ENCODE data around the gene TMEM184C. TPM values are rescaled to one million over a fixed set of nuclear protein-coding genes. Genes with fewer than 3 reads are reported as not detected.

The TMEM184C gene
- total RNA-seq, 1 experiment from 2014 or later: 32.6 TPM

DNA sequence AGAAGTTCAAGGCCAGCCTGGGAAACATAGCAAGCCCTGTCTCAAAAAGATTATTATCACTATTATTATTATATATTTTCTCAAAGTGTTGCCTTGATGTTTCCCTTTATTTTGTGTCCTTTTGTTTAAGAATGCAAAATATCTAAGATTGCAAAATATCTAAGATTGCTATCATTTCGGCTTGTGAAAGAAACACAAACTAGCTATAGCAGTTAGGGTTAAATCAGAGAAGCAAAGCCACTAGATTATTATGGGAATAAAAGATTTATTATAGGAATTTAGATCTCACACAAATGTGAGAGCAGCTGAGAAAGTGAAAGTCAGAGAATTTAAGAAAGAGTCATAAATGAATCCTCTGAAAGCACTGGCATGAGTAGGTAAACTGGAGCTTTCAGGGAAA lies 18.0 kb upstream of the TMEM184C start:
- no peak for DNase-seq (ENCODE audit: low read depth)

DNA sequence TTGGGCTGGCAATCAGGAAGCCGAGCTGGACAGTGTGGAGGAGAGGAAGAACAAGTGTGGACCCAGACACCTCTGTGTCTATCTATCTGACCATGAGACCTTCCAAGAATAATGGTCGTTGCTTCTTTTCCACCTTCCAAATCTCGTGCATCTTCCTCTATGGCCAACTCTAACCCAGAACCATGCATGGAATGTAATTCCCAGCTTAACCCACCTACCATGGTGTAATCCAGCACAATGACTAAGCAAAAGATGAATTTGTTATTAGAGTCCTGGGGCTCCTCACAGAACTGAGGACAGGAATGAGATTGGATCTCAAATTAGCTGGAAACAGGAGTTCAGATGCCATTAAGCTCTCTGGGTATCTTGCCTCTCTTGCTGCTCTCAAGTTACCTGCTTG lies 17.4 kb upstream of the TMEM184C start:
- DNase-seq (ENCODE audit: low read depth): peak; percentile 49

DNA sequence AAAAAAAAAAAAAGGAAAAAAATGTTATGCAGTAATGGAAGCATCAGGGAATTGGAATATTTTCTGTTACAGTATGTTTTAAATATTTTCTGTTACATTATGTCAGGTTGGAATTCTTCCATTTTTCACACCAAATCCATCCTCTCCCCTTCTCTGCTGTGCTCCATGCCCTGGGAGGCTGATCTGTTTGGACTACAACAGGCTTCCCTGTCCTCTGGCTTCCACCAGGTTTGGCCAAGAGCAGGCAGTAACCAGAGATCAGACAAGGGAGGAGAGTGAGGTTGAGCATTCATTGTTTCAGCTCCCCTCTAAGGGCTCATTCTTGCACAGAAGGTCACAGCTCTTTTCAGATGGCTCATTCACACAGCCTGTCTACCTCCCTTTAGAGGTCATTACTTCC lies 11.7 kb upstream of the TMEM184C start:
- no peak for DNase-seq (ENCODE audit: low read depth)

DNA sequence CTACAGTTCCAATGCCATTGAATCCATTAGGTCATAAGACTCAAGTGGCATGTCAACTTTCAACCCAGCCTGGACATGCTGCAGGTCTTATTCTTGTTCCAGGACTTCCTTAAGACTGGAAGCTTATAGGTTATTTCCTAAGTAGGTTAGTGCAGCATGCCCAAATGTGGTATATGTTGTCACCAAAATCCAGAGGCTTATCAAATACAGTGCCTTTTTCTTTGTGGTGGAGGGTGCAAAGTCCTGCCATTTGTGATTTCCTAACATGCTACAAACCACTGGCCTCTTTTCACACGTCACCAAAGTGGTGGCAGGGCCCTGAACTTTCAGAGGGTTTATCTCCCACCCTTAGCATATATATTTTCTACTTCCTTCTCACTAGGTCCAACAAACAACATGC lies 9.7 kb upstream of the TMEM184C start:
- no peak for DNase-seq (ENCODE audit: low read depth)

DNA sequence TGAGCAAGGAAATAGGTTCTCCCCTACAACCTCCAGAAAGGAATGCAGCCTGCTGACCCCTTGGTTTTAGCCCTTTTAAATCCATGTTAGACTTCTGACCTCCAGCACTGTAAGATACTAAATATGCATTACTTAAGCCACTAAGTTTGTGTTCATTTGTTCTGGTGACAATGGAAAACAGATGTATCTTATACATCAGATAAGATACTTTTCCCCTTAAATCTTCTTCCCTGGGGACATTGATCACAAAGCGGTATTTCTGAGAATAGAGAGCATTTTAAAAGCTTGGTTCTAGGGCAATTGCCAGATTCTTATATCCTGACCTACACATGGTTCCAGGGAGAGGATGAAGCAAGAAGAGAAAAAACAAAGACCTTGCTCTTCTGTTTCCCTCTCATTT lies 6.5 kb upstream of the TMEM184C start:
- no peak for DNase-seq (ENCODE audit: low read depth)

DNA sequence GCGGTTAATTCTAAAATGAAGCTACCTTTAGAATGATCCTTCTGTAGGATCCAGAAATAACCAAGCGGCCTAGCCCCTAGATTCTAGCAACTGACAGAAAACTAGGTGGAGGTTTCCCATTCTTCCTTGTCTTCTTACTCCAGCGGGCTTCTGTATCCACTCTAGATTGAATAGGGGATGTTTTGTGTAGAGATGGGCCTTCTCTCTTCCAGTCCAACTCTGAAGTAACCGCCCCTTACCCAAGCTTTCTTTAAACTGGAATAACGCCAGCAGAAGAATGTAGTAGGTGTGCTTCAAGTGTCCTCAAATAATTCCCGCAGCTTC lies 386 bp upstream of the TMEM184C start:
- no peak for DNase-seq (ENCODE audit: low read depth)

DNA sequence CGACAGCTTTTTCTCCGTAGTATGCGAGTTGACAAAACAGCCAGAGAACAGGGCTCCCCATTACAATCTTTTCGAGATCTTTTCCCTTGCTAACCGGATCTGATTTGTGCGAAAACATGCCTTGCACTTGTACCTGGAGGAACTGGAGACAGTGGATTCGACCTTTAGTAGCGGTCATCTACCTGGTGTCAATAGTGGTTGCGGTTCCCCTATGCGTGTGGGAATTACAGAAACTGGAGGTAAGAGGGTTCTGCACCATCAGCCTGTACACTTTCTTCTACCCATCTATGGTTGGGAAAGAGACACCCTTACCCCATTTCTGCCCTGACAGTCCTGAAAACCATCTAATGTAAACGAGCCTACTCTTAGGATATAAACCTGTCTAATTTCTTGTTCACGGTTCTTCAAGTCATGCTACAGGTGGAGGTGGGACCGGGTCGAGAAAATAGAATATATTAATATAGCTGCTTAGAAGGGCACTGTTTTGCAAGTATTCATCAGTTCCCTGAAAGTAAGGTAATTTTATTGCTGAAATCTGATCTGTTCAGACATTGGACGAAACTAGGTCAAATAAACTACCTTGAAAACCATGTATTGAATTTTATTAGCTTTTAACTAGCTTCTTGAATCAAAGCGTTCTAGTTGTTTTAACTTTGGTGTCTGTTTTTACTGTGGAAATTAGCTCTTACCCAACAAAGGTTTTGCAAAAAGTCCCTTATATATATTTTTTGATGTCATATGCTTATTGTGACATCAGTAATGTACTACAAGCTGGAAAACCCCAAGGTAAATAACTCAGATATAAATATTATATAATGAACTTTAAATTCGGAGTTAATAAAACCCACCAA lies 869 bp downstream of the TMEM184C start:
- DNase-seq (ENCODE audit: low read depth): no peak

DNA sequence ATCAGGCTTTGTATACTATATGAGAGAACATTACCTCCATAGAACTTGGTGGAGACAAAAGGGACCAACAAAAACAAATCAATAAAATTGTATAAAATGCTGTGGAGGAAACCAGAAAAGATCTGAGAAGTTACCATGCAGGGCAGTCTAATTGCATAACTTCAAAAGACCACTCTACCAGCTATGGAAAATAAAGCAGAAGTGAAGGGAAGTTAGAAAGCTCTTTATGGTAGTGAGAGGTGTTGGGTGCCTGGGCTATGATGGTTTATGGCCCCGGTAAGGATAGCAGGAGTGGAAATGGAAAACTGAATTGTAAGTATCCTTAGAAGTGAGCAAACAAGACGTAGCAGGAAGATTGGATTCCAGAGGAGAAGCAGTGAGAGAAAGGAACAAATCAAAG lies 3.1 kb downstream of the TMEM184C start:
- DNase-seq (ENCODE audit: low read depth): no peak

DNA sequence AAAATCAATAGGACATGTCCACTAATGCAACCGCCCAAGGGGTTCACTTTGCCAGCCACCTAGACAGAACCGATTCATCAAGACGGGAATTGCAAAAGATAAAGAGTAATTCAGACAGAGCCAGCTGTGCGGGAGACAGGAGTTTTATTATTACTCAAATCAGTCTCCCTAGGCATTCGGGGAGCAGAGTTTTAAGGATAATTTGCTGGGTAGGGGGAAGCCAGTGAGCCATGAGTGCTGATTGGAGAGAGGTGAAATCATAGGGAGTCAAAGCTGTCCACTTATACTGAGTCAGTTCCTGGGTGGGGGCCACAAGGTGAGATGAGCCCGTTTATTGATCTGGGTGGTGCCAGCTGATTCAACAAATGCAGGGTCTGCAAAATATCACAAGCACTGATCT lies 8.5 kb downstream of the TMEM184C start:
- DNase-seq (ENCODE audit: low read depth): no peak

DNA sequence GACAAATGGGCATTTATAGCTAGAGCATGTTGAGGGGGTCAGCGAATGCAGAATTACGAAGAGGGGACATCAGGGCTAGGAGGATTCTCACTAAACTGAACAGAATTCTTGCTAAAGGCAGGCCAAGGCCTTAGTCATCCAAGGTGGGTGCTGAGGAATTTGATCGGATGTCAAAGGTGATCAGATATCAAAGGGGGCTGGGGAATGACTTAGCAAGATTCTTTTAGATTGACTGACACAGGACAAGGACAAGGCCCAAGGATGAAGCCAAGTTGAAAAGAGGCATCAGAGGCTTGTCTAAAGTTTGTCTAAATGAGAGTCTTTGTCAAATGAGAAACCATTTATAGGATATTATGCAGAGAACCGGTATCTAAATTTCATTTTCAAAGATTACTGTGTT lies 9.7 kb downstream of the TMEM184C start:
- no peak for DNase-seq (ENCODE audit: low read depth)

DNA sequence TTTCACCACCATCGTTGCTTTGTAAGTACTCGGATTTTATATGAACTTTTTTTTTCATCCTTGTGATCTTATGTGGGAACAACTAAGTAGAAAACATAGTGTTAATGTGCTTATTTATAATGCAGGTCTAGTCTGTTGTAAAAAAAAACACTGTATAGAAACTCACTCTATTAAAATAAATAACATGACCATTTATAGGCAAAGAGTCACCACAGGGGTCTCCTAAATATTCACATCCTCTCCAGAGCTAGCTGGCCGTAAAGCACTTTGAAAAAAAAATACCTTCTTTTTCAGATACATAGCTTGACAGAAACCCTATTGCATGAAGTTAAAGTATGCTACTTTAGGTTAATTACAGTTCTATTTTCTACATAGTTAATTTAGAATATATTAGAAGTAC lies 11.2 kb downstream of the TMEM184C start:
- DNase-seq (ENCODE audit: low read depth): no peak

DNA sequence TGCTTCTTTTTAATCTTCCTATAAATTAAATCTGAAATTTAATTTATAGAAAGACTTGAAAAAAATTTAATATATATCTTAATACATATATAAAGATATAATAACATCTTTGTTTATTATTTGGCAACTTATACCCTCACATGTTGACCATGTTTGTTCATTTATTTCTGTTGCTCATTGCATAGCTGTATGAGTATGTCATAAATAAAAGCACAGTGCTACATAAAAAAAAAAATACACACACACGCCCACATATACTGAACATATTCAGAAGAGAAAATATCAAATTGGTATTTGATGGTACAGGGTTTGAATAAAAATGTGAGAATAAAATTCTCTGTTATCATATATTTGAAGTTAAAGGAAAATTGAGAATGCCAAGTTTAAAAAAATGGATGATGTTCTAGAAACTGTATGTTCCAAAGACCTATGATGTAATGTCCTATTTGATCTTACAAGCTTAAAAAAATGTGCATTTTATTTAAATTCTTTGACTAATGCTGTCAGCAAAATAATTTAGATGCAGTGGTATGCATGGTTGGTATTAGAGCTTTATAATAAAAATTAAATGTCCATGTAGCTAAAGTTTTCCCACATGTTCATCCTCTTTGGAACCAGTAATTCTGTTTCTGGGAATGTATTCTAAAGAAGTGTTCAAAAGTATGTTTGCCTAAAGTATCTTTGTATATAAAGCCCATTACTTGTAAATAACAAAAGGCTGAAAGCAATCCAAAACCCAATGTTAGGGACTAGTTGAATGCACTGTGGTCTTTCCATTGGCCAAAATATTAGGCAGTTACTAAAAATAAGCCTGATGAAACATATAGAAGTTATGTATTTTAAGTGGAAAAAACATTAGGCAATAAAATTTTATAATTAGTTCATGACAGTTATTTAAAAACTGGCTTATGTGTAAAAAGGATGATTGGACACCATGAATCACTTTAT lies 12.9 kb downstream of the TMEM184C start:
- DNase-seq (ENCODE audit: low read depth): no peak

DNA sequence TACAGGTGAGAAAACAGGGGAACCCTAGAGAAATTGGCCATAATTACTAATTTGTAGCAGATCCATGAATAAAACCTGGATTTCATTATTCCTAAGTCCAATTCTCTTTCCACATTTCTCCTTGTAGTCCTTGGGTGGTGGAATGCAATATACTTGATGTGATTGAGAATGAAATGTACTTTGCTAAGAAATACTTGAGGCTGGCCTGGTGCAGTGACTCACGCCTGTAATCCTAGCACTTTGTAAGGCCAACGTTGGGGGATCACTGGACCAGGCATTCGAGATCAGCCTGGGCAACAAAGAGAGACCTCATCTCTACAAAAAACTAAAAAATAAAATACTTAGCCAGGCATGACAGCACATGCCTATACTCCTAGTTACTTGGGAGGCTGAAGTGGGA lies 15.9 kb downstream of the TMEM184C start:
- peak; percentile 74 for DNase-seq (ENCODE audit: low read depth)

DNA sequence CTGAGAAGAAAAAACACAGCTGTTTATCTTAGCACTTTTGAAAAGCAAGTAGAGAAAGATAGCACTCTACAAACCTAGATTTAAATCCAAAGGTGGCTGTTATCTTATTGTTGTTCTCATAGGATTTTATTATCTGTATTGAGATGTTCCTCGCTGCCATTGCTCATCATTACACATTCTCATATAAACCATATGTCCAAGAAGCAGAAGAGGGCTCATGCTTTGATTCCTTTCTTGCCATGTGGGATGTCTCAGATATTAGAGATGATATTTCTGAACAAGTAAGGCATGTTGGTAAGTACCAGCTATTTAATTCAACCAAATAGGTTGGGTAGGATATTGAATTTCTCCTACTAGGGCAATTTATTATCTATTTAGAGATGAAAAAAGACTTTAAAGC lies 16.4 kb downstream of the TMEM184C start:
- no peak for DNase-seq (ENCODE audit: low read depth)

DNA sequence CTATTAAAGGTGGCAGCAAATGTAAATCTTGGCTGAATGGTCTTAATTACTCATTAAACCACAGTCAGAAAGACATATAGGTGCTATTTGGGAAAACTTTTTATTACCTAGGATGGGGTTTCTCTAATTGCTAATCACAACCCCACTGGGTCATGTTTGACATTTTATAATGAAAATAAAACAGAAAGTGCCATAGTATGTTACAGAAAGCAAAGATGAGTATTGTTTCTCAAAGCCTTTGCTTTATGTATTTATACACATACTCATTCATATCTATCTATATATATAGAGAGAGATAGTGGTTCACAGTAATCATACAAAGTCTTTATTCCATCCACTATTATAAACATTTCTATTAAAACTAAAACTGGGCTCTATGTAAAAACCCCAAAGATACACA lies 18.2 kb downstream of the TMEM184C start:
- no peak for DNase-seq (ENCODE audit: low read depth)

DNA sequence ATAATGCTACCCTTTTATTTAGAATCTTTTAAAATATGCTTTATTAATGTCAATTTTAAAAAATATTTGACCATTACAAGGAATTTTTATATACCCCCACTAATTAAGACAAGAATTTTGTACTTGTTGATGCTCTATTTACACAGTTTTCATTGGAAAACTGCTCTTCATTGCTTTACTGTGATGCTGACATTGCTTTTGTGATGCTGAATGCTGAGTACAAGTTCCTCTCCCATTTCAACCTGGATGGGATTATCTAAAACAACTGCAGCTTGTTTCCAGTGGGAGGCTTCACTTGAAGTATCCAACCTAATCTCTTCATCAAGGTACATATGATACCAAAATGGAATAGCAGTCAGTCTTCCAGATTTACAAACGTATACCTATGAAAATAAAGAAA lies 21.2 kb downstream of the TMEM184C start:
- no peak for DNase-seq (ENCODE audit: low read depth)

DNA sequence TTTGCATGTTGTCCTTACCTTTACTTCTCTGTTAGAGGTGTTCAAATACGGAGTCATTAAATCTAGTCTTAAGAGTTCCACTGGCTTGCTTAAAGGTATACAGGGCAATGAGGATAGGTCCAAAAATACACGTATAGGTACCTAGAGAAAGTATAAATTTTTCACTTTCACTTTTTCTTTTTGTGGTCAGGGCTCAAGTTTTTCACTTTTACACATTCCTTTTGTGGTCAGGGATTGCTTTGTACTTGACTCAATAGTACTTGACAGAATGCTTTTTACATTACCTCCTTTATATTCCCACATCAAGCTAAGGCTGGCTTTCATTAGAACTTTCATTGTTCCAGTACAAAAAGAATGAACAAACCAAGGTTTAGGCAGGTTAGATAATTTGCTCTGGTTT lies 21.7 kb downstream of the TMEM184C start:
- no peak for DNase-seq (ENCODE audit: low read depth)

DNA sequence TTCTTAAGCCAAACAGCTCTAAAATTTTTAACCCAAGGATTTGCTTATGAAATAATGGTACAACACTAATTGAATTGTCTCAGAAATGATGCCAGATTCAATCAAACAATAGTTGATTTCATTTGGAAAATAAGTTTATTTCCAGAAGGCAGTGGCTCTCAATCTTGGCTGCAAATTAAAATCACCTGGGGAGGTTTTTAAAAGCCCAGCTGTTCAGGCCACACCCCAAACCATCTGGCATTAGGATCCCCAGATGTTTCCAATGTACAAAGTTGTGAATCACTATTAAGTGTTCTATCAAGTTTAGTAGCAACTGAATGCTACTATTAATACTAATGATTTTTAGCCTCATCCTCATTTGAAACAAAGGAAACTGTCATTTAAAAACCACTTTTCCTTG lies 22.2 kb downstream of the TMEM184C start:
- DNase-seq (ENCODE audit: low read depth): no peak

DNA sequence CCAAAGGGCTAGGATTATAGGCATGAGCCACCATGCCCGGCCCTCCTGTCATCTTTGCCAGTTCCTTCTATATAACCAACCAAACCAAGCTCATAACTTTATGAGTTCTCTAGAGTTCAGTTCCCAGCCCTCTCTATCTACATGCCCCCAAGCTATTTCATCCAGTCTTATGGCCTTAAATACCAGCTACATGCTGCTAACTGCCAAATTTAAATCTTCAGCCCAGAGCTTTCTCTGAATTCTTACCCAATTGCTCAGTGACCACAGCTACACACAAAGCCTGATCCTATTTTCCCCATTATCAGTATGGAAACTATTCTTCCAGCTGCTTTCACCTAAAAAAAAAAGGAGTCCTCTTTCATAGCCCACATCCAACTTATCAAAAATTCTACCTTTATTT lies 23.1 kb downstream of the TMEM184C start:
- DNase-seq (ENCODE audit: low read depth): no peak

DNA sequence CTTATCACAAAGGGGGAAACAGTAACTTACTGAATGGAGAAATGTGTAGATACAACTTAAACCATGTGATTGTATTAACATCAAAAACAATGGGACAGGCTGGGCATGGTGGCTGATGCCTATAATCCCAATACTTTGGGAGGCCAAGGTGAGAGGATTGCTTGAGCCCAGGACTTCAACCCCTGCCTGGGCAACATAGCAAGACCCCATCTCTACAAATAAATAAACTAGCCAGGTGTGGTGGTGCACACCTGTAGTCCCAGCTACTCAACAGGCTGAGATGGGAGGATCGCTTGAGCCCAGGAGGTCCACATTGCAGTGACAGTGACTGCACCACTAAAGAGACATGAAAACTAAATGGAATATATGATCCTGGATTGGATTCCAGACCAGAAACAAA lies 26.4 kb downstream of the TMEM184C start:
- no peak for DNase-seq (ENCODE audit: low read depth)

DNA sequence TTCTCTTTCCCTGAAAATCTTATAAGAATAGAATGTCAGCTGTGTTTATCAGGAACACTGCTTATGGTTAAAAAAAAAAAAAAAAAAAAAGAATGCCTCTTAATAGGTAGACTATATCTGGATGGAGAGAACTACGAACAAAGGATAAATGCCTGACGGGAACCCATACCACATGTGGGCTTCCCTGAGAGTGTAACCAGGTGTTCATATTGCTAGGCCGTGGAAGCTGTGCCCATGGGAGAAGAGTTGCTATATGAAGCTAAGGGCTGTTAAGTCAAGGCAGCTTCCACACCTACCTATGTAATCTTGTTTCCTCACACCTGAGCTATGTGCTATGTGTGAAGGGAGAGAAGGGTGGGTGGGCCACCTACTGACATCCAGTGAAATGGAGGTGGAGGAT lies 27.3 kb downstream of the TMEM184C start:
- no peak for DNase-seq (ENCODE audit: low read depth)

DNA sequence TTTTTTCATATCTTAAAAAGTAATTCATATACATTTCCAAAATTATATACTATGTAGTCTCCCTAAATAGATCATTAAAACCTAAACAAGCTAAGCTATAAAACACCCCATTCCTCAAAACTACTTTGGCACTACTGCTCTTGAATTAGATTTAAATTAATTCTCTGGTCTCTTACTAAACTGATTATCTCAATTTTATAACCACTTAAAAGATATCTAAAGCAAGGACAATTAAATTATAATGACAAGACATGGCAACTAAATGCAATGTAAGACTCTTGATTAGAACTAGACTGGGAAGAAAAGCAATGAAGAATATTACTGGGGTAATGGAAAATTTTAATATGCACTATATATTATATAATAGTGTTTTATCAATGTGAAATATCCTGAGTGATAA lies 27.9 kb downstream of the TMEM184C start:
- no peak for DNase-seq (ENCODE audit: low read depth)

DNA sequence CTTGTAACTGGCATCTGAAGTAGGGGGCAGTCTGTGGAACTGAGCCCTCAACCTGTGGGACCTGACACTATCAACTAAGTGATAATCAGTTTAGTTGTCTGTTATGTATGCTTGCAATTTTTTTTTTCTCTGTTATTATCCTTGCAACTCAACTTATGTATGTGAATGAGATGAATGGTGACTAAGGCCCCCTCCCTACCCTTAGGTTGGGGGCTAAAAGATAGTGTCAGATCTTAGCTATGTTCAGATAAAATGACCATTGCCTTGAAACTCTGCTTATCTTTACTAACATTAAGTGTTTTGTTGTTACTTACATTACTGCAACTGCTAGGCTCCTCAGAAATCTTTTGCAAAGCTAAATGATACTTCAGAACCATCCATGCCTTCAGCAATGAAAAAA lies 31.5 kb downstream of the TMEM184C start:
- DNase-seq (ENCODE audit: low read depth): no peak
